LNCaP clone FGC (cell line): Measurements from ENCODE around the gene C5.

ENCODE experiments used
- DNase-seq: peaks from one replicate; pipeline ENCODE4 v3.0.0-alpha.2; 2011; ENCODE audit warnings: low read depth
- H3K4me3 ChIP-seq: 2 replicates; pipeline ENCODE4 v1.5.1; 2011; ENCODE audit warnings: mild to moderate bottlenecking, low read depth, low read length, control low read depth
- TF ChIP-seq, protein P1 (sequence below): IDR thresholded peaks from 2 replicates; pipeline ENCODE4 v1.5.1; 2012; ENCODE audit warnings: mild to moderate bottlenecking; ENCODE audit not compliant: control insufficient read depth, insufficient read depth; ENCODE audit errors: extremely low read depth

C5 gene

DNA sequence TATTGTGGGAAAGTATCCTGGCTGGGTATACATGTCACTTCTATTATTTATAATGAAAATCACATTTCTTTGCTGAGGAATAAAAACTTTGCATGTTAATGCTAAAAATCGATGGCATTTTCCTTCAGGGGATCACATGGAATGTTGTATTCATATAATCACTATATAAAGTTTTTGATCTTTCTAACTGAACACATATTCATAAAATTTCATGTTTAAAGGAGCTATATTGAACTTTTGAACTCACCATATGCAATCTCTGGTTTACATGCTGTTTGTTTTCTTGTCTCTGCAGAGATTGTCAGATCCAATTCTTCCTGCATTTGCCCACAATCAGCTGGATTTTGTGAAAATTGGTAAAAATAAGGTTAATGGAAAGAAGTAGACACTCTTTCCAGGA lies 90.1 kb downstream of the C5 start:
- no peak overlapping the region for H3K4me3 ChIP-seq
- DNase-seq: no peak
- TF ChIP-seq, protein P1, sequence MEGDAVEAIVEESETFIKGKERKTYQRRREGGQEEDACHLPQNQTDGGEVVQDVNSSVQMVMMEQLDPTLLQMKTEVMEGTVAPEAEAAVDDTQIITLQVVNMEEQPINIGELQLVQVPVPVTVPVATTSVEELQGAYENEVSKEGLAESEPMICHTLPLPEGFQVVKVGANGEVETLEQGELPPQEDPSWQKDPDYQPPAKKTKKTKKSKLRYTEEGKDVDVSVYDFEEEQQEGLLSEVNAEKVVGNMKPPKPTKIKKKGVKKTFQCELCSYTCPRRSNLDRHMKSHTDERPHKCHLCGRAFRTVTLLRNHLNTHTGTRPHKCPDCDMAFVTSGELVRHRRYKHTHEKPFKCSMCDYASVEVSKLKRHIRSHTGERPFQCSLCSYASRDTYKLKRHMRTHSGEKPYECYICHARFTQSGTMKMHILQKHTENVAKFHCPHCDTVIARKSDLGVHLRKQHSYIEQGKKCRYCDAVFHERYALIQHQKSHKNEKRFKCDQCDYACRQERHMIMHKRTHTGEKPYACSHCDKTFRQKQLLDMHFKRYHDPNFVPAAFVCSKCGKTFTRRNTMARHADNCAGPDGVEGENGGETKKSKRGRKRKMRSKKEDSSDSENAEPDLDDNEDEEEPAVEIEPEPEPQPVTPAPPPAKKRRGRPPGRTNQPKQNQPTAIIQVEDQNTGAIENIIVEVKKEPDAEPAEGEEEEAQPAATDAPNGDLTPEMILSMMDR: no peak

DNA sequence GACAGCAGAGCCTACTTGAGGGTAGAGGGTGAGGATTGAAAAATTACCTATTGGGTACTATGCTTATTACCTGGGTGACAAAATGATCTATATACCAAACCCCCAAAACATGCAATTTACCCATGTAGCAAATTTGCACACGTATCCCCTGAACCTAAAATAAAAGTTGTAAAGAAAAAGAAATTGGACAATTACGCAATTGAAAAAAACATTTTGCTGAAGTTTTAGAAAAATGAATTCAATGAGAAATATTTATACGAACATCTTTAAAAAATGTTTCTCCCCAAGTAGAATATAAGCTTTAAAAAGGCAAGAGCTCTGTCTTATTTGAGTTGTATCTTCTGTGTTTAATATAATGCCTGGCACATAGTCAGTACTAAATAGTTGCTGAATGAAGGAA lies 93.2 kb downstream of the C5 start:
- H3K4me3 ChIP-seq: no peak overlapping the region
- TF ChIP-seq, protein P1: no peak
- no peak for DNase-seq

DNA sequence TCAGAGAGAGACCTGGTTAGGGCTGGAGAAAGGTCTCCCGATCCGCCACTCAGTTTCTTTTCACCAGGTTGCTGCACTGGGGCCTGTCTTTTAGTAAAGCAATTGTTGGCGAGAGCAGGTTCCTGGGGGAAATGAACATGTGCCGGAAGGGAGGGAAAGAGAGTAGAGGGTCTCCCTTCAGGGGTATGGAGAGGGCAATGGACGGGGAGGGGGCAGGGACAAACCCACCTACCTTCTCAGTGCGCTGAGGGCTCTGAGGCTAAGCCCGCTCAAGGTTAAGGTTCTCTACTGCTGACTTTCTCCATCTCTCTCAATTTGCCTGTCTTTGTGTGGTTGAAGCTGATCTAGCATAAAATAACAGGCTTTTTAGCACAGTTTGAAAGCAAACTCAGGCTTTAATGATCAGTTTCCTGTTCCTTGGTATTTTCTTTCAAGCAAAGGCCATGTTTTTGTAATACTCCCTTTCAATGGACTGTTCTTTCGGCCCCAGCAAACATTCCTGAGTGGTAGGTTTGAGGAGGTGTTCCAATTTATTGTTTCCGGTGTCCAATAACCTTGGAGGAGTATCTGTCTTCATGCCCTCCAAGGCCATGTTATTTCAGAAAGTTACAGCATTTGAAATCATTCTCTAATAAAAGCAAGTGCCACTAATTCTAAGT lies 98.0 kb downstream of the C5 start:
- TF ChIP-seq, protein P1: no peak
- no peak for DNase-seq
- no peak overlapping the region for H3K4me3 ChIP-seq

DNA sequence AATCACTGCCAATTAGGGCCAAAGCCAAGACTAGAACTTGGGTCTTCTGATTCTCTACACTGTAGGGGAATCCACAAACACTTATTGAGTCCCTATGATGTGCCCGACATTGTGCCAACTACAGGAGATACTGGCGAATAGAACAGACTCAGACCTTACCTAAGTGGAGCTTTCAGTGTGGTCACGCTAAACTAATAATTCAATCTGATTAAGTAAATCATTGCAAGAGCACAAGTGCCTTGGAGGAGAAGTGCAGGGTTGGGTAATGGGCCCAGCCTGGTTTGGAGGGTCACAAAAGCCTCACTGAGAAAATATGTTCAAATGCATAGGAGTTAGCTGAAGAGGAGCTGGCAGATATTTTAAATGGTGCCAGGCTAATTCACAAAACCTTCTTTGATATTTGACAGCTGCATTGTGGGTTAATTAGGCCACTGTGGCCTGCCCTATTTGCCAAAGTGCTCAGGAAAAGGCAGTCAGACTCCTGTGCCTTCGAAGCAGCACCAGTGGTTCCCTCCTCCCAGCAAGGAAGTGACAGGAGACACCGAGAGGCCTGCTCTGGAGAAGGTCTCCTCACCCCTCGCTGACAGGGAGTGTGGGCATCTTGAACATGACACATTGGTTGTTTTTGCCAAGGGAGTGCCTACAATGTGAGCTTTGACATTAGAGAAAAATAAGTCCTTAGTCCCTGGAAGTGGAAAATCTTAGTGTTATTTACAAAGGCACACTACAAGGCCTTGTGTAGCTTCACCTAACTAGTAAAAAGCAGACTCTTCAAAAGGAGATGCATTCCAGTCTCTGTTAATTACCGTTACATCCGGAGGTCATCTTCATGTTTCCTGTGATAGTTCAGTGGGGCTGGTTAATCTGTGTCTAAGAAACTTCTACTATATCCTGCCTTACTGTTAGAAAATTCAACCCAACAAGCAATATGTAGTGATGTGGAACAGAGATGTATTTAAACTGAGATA lies 99.4 kb downstream of the C5 start:
- TF ChIP-seq, protein P1: no peak
- H3K4me3 ChIP-seq: no peak overlapping the region
- DNase-seq: no peak

DNA sequence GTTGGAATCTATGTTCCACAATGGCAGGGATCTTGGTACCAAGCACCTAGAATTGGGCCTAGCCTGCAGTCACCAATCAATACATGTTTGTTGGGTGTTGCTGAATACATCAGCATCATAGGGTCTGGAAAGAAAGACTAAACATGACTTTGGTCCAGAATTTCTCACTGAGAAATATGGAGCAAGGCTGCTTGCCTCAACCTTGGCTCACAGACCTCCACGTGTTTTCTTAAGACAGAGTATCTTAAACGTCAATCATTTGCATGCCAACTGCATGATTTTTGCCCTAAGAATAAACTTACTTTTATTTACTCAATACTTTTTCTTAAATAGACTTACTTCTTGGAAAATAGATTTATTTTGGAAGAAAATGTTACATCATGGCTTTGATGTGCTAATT lies 100.8 kb downstream of the C5 start:
- TF ChIP-seq, protein P1: no peak
- no peak for DNase-seq

DNA sequence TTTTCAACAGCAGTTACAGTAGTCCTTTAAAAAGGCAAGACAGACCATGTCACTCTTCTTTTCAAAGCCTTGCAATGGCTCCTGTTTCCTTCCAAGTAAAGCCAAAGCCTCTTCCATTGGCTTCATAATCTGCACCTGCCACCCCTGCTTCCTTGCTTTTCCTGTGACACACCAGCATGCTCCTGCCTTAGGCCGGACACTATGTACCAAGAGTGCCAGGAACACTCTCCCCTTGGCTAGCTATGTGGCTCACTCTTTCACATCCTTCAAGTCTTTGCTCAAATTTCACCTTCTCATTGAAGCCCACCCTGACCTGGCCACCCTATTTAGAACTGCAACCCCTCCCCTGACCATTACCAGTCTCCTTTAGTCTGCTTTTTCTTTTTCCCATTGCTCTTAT lies 101.3 kb downstream of the C5 start:
- DNase-seq: no peak
- H3K4me3 ChIP-seq: no peak overlapping the region
- TF ChIP-seq, protein P1: no peak

More for the DNA sequence above, 100.8 kb downstream of the C5 start:
- H3K4me3 ChIP-seq: no peak overlapping the region
